Measurements from ENCODE around the gene TLE1. TPM values are rescaled to one million over a fixed set of nuclear protein-coding genes. Genes with fewer than 3 reads are reported as not detected.

TLE1 gene
- total and polyA plus RNA-seq, 2 donors (not counting 1 experiment from before 2014, with no cell fraction given): 33.5 to 80.3 TPM

GRCh38 chr9:81682797-81683196 is 6.5 kb downstream of the TLE1 start:
- Histone ChIP-seq H3K27ac (ENCODE audit: low read length in 2 of 2) (no peak overlapping the region), H3K4me3 (ENCODE audit: control extremely low read depth in 1 of 5, extremely low read depth in 1 of 5, insufficient read depth in 1 of 5, low read depth in 2 of 5, low read length in 4 of 5) (peak overlapping the region in 4 of 5 experiments; percentile 2 to 21 (median 12)), H3K27me3 (replicated peaks in 1 of 4; ENCODE audit: control extremely low read depth in 1 of 4, control insufficient read depth in 3 of 4, insufficient read depth in 4 of 4, low read length in 3 of 4) (no peaks in the 10 kb centered on the region), H2AFZ (ENCODE audit: insufficient read depth, low read depth, low read length, poor library complexity, severe bottlenecking) (no peak overlapping the region), H3K79me2 (ENCODE audit: control insufficient read depth, insufficient read depth, low read length) (peaks cover 100% of the 10 kb centered on the region), H4K20me1 (ENCODE audit: control insufficient read depth, insufficient read depth, low read length, poor library complexity, severe bottlenecking) (peaks cover 86% of the 10 kb centered on the region), H3K36me3 (replicated peaks in 1 of 2; ENCODE audit: control extremely low read depth in 1 of 2, control insufficient read depth in 1 of 2, extremely low read depth in 1 of 2, insufficient read depth in 2 of 2, low read length in 1 of 2) (peaks cover 0 to 18% of the 10 kb centered on the region in 2 experiments), H3K4me2 (replicated peaks; ENCODE audit: low read depth, low read length, poor library complexity, severe bottlenecking) (peak overlapping the region; percentile 52), H3K9me3 (ENCODE audit: control extremely low read depth in 1 of 3, control insufficient read depth in 2 of 3, insufficient read depth in 1 of 3, low read length in 2 of 3) (no peaks in the 10 kb centered on the region), H3K9ac (ENCODE audit: low read length) (peak overlapping the region; percentile 6), H3K4me1 (ENCODE audit: control insufficient read depth in 2 of 2, insufficient read depth in 2 of 2, low read length in 2 of 2) (peaks cover 34 to 49% of the 10 kb centered on the region in 2 donors)
- H3K27ac Mint-ChIP-seq: peak overlapping the region; percentile 21
- 0% methylated on average over 4 of the region's 8 CpGs for WGBS (ENCODE audit: insufficient coverage)
- no peaks in the 10 kb centered on the region for H3K9me3 Mint-ChIP-seq (ENCODE audit: insufficient read depth)
- no peaks in the 10 kb centered on the region for H3K27me3 Mint-ChIP-seq
- DNase-seq (no peak), ATAC-seq (ENCODE audit: low read depth) (no peak)
- CTCF ChIA-PET: interaction anchor here (0.7 to 5.5 kb wide), 5 partner anchors 11 to 160 kb away, joined by 3 to 128 read pairs (median 4); no protein-coding TSS in a partner anchor
- POLR2A ChIA-PET: interaction anchor here (0.6 kb wide), 1 partner anchor 145 kb away, joined by 5 read pairs; no protein-coding TSS in a partner anchor
- intact Hi-C loops (cut with micrococcal nuclease): loop anchor here (2.0 to 10.0 kb wide), 3 partner anchors 14 to 225 kb away; no protein-coding TSS in a partner anchor
- no peak for TF ChIP-seq CTCF (IDR thresholded peaks at IDR 0.05)
- TF ChIP-seq EZH2 (IDR thresholded peaks at IDR 0.05; ENCODE audit: borderline replicate concordance, insufficient read depth, low read depth, low read length, poor library complexity, severe bottlenecking): no peak
- no peak overlapping the region for H3K4me3 Mint-ChIP-seq
- H3K4me1 Mint-ChIP-seq: peaks cover 18% of the 10 kb centered on the region

GRCh38 chr9:81682177-81682576 is 7.2 kb downstream of the TLE1 start:
- peaks cover 29 to 49% of the 10 kb centered on the region in 2 donors for H3K4me1 ChIP-seq (ENCODE audit: control insufficient read depth in 2 of 2, insufficient read depth in 2 of 2, low read length in 2 of 2)
- H4K20me1 ChIP-seq (ENCODE audit: control insufficient read depth, insufficient read depth, low read length, poor library complexity, severe bottlenecking): peaks cover 86% of the 10 kb centered on the region
- peak overlapping the region; percentile 52 for H3K4me2 ChIP-seq (replicated peaks; ENCODE audit: low read depth, low read length, poor library complexity, severe bottlenecking)
- no peak overlapping the region for H3K4me3 ChIP-seq (ENCODE audit: control extremely low read depth in 1 of 5, extremely low read depth in 1 of 5, insufficient read depth in 1 of 5, low read depth in 2 of 5, low read length in 4 of 5)
- Mint-ChIP-seq H3K27ac (peak overlapping the region; percentile 21), H3K9me3 (ENCODE audit: insufficient read depth) (no peaks in the 10 kb centered on the region), H3K4me1 (peaks cover 18% of the 10 kb centered on the region), H3K27me3 (no peaks in the 10 kb centered on the region), H3K4me3 (no peak overlapping the region)
- intact Hi-C loops (cut with micrococcal nuclease): loop anchor here (2.0 to 10.0 kb wide), 3 partner anchors 13 to 225 kb away; no protein-coding TSS in a partner anchor
- peak overlapping the region; percentile 6 for H3K9ac ChIP-seq (ENCODE audit: low read length)
- no peaks in the 10 kb centered on the region for H3K27me3 ChIP-seq (replicated peaks in 1 of 4; ENCODE audit: control extremely low read depth in 1 of 4, control insufficient read depth in 3 of 4, insufficient read depth in 4 of 4, low read length in 3 of 4)
- DNase-seq (no peak), ATAC-seq (ENCODE audit: low read depth) (no peak)
- ChIA-PET POLR2A (no interaction called here), CTCF (interaction anchor here (1.2 kb wide), 1 partner anchor 24 kb away, joined by 4 read pairs; no protein-coding TSS in a partner anchor)
- H3K36me3 ChIP-seq (replicated peaks in 1 of 2; ENCODE audit: control extremely low read depth in 1 of 2, control insufficient read depth in 1 of 2, extremely low read depth in 1 of 2, insufficient read depth in 2 of 2, low read length in 1 of 2): peaks cover 0 to 20% of the 10 kb centered on the region in 2 experiments
- no peaks in the 10 kb centered on the region for H3K9me3 ChIP-seq (ENCODE audit: control extremely low read depth in 1 of 3, control insufficient read depth in 2 of 3, insufficient read depth in 1 of 3, low read length in 2 of 3)
- peaks cover 100% of the 10 kb centered on the region for H3K79me2 ChIP-seq (ENCODE audit: control insufficient read depth, insufficient read depth, low read length)
- H2AFZ ChIP-seq (ENCODE audit: insufficient read depth, low read depth, low read length, poor library complexity, severe bottlenecking): no peak overlapping the region
- TF ChIP-seq CTCF (IDR thresholded peaks at IDR 0.05) (no peak), EZH2 (IDR thresholded peaks at IDR 0.05; ENCODE audit: borderline replicate concordance, insufficient read depth, low read depth, low read length, poor library complexity, severe bottlenecking) (no peak)
- 58% methylated on average over 2 of the region's 4 CpGs for whole genome bisulfite sequencing (ENCODE audit: insufficient coverage)
- no peak overlapping the region for H3K27ac ChIP-seq (ENCODE audit: low read length in 2 of 2)
